Measurements from ENCODE around the gene CARD6. TPM values are rescaled to one million over a fixed set of nuclear protein-coding genes. Genes with fewer than 3 reads are reported as not detected.
"Not testable (repeated sequence)": the region's sequence is repeated elsewhere in the genome, so short reads cannot be mapped to it uniquely, and the experiment has no call there.

Gene CARD6
- total and polyA plus RNA-seq, 2 donors (not counting 1 experiment from before 2014, with no cell fraction given) = 0.72 to 2.7 TPM

DNA sequence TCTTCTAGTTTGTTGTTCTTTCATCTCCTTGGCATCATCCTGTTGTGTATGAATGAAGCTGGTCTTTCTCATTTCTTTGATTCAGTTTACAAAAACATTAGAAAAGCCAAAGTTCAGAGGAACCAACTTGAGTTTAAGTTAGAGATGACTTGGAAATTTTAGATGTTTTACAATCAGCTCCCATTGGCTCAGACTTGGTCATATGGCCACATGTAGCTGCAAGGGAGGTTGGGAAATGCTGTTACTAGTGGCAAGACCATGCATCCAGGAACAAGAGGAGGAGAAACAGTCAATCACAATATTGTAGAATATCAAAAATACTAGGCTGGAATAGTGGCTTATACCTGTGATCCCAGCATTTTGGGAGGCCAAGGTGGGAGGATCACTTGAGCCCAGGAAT is 19.5 kb downstream of the CARD6 start:
- H3K9me3 Mint-ChIP-seq (ENCODE audit: insufficient read depth) = peaks cover 4% of the 10 kb centered on the region
- no peaks in the 10 kb centered on the region for H3K27me3 Mint-ChIP-seq
- ChIA-PET CTCF (no interaction called here), POLR2A (no interaction called here)
- peaks cover 0 to 6% (median 0%) of the 10 kb centered on the region in 3 donors for H3K9me3 ChIP-seq (ENCODE audit: control extremely low read depth in 1 of 3, control insufficient read depth in 2 of 3, insufficient read depth in 1 of 3, low read length in 2 of 3)
- H3K27ac Mint-ChIP-seq = no peak overlapping the region
- intact Hi-C loops (cut with micrococcal nuclease) = no loop called here
- ATAC-seq (ENCODE audit: low read depth) (no peak), DNase-seq (no peak)
- H3K4me2 ChIP-seq (replicated peaks; ENCODE audit: low read depth, low read length, poor library complexity, severe bottlenecking) = no peak overlapping the region
- no peak overlapping the region for H3K4me3 ChIP-seq (ENCODE audit: control extremely low read depth in 1 of 5, extremely low read depth in 1 of 5, insufficient read depth in 1 of 5, low read depth in 2 of 5, low read length in 4 of 5)
- no peaks in the 10 kb centered on the region for H3K4me1 ChIP-seq (ENCODE audit: control insufficient read depth in 2 of 2, insufficient read depth in 2 of 2, low read length in 2 of 2)
- no peaks in the 10 kb centered on the region for H3K27me3 ChIP-seq (replicated peaks in 1 of 4; ENCODE audit: control extremely low read depth in 1 of 4, control insufficient read depth in 3 of 4, insufficient read depth in 4 of 4, low read length in 3 of 4)
- no peak overlapping the region for H3K4me3 Mint-ChIP-seq
- H3K4me1 Mint-ChIP-seq = no peaks in the 10 kb centered on the region
- no peaks in the 10 kb centered on the region for H3K79me2 ChIP-seq (ENCODE audit: control insufficient read depth, insufficient read depth, low read length)
- no peaks in the 10 kb centered on the region for H3K36me3 ChIP-seq (replicated peaks in 1 of 2; ENCODE audit: control extremely low read depth in 1 of 2, control insufficient read depth in 1 of 2, extremely low read depth in 1 of 2, insufficient read depth in 2 of 2, low read length in 1 of 2)
- TF ChIP-seq CTCF (IDR thresholded peaks at IDR 0.05) (no peak), EZH2 (IDR thresholded peaks at IDR 0.05; ENCODE audit: borderline replicate concordance, insufficient read depth, low read depth, low read length, poor library complexity, severe bottlenecking) (no peak)
- no peak overlapping the region for H2AFZ ChIP-seq (ENCODE audit: insufficient read depth, low read depth, low read length, poor library complexity, severe bottlenecking)
- H3K9ac ChIP-seq (ENCODE audit: low read length) = no peak overlapping the region
- H3K27ac ChIP-seq (ENCODE audit: low read length in 2 of 2) = no peak overlapping the region
- no peaks in the 10 kb centered on the region for H4K20me1 ChIP-seq (ENCODE audit: control insufficient read depth, insufficient read depth, low read length, poor library complexity, severe bottlenecking)

DNA sequence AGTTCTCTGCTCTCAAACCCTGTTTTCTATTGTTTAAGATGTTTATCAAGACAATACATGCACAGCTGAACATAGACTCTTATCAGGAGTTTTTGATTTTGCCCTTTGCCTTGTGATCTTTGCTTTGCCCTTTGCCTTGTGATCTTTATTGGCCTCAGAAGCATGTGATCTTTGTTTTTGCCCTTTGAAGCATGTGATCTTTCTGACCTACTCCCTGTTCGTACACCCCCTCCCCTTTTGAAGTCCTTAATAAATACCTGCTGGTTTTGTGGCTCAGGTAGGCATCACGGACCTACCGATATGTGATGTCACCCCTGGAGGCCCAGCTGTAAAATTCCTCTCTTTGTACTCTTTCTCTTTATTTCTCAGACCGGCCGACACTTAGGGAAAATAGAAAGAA is 23.8 kb downstream of the CARD6 start:
- 70% methylated on average over 1 of the region's 5 CpGs for WGBS (ENCODE audit: insufficient coverage)

More for the DNA sequence above, 23.8 kb downstream of the CARD6 start:
- H3K4me3 Mint-ChIP-seq; intact Hi-C loops (cut with micrococcal nuclease); H2AFZ ChIP-seq (ENCODE audit: insufficient read depth, low read depth, low read length, poor library complexity, severe bottlenecking); POLR2A ChIA-PET; DNase-seq; H3K36me3 ChIP-seq (replicated peaks in 1 of 2; ENCODE audit: control extremely low read depth in 1 of 2, control insufficient read depth in 1 of 2, extremely low read depth in 1 of 2, insufficient read depth in 2 of 2, low read length in 1 of 2); H3K9me3 ChIP-seq (ENCODE audit: control extremely low read depth in 1 of 3, control insufficient read depth in 2 of 3, insufficient read depth in 1 of 3, low read length in 2 of 3); H3K27ac Mint-ChIP-seq; H3K27me3 Mint-ChIP-seq; H3K27ac ChIP-seq (ENCODE audit: low read length in 2 of 2); H3K4me1 Mint-ChIP-seq; H3K9ac ChIP-seq (ENCODE audit: low read length); H3K27me3 ChIP-seq (replicated peaks in 1 of 4; ENCODE audit: control extremely low read depth in 1 of 4, control insufficient read depth in 3 of 4, insufficient read depth in 4 of 4, low read length in 3 of 4); H3K9me3 Mint-ChIP-seq (ENCODE audit: insufficient read depth); H4K20me1 ChIP-seq (ENCODE audit: control insufficient read depth, insufficient read depth, low read length, poor library complexity, severe bottlenecking); H3K79me2 ChIP-seq (ENCODE audit: control insufficient read depth, insufficient read depth, low read length); H3K4me1 ChIP-seq (ENCODE audit: control insufficient read depth in 2 of 2, insufficient read depth in 2 of 2, low read length in 2 of 2); H3K4me2 ChIP-seq (replicated peaks; ENCODE audit: low read depth, low read length, poor library complexity, severe bottlenecking); ATAC-seq (ENCODE audit: low read depth); CTCF ChIA-PET; H3K4me3 ChIP-seq (ENCODE audit: control extremely low read depth in 1 of 5, extremely low read depth in 1 of 5, insufficient read depth in 1 of 5, low read depth in 2 of 5, low read length in 4 of 5): not testable (repeated sequence)

All from B cell (primary cell).